Inflammatory macrophage treated with lipopolysaccharide for 1 hour (primary cell): ENCODE measurements around the gene TRPV6.
A peak's percentile ranks its signal among the peaks of the same experiment; 100 is the strongest.

Experiments
- DNase-seq, 2 donors: peaks; one replicate each; pipeline ENCODE4 v3.0.0-alpha.2; 2020 to 2022

TRPV6 gene

GRCh38 chr7:142847353-142847752 is 38.2 kb downstream of the TRPV6 start:
- no peak for DNase-seq

- DNase-seq = no peak
Measured at GRCh38 chr7:142842251-142842766, 43.2 kb downstream of the TRPV6 start.

- peak in 1 of 2 donors; percentile 66 for DNase-seq
Measured at GRCh38 chr7:142838461-142839213, 46.9 kb downstream of the TRPV6 start.

GRCh38 chr7:142836426-142836825 is 49.1 kb downstream of the TRPV6 start:
- DNase-seq = no peak

GRCh38 chr7:142835487-142835886 is 50.1 kb downstream of the TRPV6 start:
- DNase-seq = no peak

GRCh38 chr7:142833174-142834048 is 52.1 kb downstream of the TRPV6 start:
- DNase-seq = peak in 1 of 2 donors; percentile 8

GRCh38 chr7:142832417-142832816 is 53.1 kb downstream of the TRPV6 start:
- DNase-seq = peak in 1 of 2 donors; percentile 4

- DNase-seq = no peak
Measured at GRCh38 chr7:142827951-142828500, 57.5 kb downstream of the TRPV6 start.

GRCh38 chr7:142822714-142823113 is 62.8 kb downstream of the TRPV6 start:
- no peak for DNase-seq
